KG1 (cell line): ENCODE results near the gene CRYBG1.
A peak's percentile ranks its signal among the peaks of the same experiment; 100 is the strongest.

Experiments
- DNase-seq: peaks from one replicate; lab custom pipeline; 2025; lab: John Stamatoyannopoulos, UW

CRYBG1 gene, protein sequence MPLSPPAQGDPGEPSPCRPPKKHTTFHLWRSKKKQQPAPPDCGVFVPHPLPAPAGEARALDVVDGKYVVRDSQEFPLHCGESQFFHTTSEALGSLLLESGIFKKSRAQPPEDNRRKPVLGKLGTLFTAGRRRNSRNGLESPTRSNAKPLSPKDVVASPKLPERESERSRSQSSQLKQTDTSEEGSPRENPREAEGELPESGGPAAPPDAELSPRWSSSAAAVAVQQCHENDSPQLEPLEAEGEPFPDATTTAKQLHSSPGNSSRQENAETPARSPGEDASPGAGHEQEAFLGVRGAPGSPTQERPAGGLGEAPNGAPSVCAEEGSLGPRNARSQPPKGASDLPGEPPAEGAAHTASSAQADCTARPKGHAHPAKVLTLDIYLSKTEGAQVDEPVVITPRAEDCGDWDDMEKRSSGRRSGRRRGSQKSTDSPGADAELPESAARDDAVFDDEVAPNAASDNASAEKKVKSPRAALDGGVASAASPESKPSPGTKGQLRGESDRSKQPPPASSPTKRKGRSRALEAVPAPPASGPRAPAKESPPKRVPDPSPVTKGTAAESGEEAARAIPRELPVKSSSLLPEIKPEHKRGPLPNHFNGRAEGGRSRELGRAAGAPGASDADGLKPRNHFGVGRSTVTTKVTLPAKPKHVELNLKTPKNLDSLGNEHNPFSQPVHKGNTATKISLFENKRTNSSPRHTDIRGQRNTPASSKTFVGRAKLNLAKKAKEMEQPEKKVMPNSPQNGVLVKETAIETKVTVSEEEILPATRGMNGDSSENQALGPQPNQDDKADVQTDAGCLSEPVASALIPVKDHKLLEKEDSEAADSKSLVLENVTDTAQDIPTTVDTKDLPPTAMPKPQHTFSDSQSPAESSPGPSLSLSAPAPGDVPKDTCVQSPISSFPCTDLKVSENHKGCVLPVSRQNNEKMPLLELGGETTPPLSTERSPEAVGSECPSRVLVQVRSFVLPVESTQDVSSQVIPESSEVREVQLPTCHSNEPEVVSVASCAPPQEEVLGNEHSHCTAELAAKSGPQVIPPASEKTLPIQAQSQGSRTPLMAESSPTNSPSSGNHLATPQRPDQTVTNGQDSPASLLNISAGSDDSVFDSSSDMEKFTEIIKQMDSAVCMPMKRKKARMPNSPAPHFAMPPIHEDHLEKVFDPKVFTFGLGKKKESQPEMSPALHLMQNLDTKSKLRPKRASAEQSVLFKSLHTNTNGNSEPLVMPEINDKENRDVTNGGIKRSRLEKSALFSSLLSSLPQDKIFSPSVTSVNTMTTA (N-terminal part only)

GRCh38 chr6:106360410-106360988, at the start of gene CRYBG1:
Gene CRYBG1 (plus strand): TSS chr6:106360717. CDS start chr6:106360909, 192 bp downstream.
- no peak for DNase-seq

DNA sequence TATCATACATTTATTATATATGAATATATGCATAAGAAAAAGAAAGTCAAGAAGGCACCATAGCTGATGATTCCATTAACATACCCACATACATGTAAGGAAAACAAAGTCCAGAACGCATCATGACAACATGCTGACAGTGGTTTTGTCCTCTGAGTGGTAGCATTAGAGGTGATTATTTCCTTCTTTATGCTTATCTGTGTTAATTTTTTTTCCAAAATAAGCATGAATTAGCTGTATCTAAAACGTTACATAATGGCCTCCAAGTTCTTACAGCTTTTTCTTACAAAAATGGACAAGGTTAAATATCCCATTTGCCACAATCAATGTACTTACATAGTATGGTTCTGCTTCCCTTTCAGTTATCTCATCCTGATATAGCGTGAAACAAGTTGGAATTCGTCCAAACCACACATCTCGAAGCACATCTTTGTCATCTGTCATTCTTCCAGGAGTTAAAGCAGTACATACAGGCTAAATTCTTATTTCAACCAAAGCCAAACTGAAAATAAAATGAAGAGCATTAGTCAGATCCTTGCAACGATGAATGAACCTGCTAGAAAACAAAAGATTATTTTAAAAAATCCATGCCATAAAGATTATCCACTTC, 44.6 kb upstream of the CRYBG1 start:
- no peak for DNase-seq

GRCh38 chr6:106316375-106316766, 44.1 kb upstream of the CRYBG1 start:
- DNase-seq: no peak

DNA sequence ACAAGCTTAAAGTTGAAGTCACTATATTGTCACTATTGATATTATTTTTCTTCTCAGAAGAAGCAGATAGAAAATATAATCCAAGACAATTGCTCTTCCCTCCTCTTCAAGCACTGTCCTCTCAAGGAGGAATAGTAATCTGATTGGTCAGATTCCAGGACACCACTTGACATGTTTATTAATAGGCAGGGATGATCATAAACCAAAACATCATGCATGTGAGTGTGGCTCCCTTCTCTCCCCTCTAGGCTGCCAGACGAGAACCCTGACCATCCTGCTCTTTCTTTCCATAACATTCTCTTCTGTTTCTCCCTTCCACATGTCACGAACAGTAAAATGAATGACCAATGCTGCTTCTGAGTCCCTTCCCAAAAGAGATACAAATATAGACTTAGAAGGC, 42.5 kb upstream of the CRYBG1 start:
- DNase-seq: no peak

- no peak for DNase-seq
Measured at GRCh38 chr6:106318851-106319250, 41.7 kb upstream of the CRYBG1 start.

DNA sequence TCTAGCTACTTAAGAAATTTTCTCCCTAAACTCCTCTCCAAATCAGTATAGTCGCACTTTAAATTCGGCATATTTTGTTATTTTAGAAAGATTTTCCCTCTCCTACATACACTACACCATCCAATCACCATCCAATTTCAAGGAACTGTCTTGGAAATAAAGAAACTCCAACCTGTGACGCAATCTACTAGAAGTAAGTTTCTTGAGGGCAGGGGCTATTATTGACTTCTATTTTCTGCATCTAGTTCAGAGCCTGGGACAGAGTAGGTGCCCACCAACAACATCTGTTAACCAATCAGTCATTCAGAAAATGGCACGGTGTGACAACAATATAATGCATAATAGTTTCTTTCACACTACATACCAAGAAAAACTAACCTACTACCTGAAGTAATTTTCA, 38.6 kb upstream of the CRYBG1 start:
- DNase-seq: no peak

- DNase-seq: peak; percentile 49
Measured at GRCh38 chr6:106324726-106325335, 35.7 kb upstream of the CRYBG1 start.

DNA sequence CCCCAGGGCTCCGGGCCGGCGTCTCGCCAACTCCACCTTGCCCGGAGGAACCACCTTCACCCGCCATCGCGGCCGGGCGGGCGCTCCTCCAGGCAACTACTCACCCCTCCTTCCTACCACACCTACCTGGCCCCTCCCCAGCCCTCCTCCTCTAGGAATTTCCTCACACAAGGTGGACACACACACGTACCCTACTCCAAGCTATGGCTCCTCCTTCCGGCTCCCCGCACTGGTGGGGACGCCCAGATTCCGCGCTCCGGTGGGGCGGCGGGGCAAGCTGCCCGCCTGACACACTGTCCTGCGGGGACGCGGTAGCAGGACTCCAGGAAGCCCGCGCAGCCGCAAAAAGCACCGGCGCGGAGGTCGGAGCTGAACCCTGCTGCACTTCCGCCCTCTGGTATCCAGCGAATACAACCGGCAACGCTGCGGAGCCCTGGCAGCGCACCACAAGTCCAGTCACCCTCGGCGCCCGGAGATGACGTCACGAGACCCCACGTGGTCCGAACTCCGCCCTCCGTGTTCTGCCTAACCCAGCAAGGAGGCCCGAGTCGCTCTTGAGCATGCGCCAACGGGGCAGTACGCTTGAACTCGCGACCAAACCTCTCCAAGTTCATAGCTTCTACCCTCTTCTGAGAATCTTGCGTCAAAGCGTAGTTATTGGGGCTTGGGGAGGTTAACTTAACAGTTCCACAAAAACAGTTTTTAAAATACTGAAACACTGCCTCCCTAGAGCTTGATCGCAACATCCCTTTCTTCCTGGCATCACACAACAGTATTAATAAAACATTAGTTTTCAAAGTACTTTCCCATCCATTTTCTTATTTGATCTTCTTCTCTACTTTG, 35.0 kb upstream of the CRYBG1 start, which contains the start of gene ATG5:
ATG5 (minus strand) TSS at position 425 of the 843 bp plus-strand sequence. CDS start 9,552 bp downstream, outside the sequence.
- DNase-seq: peak; percentile 97

GRCh38 chr6:106334646-106335448, 25.7 kb upstream of the CRYBG1 start:
- peak; percentile 13 for DNase-seq

DNA sequence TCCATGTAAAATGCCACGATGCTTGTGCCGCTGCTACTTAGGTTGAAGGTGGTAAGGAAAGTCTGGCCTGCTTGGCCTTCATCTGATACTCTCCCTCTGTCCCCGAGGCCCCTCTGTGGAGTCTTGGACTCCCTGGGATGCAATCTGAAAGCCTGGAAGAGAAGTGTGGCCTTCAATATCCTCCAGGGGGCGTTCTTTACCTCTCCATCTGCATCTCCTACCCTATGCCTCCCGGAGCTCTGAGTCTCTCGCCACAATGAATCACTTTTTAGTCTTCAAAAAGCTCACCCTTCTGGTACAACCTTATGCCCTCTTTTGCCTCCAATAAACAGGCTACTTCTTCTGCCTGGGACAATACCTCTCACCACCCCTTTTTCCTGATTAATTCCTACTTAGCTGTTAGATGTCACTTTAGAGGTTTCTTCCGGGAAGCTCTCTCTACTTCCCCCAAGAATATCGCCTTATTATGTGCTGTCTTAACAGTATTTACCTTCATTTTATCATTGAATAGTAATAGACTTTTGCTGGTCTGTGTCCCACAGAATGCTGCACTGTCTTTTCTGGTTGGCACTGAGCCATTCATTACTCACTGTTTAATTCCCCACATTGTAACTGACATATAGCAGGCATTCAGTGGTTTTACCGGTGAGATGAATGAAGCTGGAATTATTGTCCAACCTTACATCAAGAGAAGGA, 21.0 kb upstream of the CRYBG1 start:
- DNase-seq: no peak

GRCh38 chr6:106347219-106347618, 13.3 kb upstream of the CRYBG1 start:
- no peak for DNase-seq

DNA sequence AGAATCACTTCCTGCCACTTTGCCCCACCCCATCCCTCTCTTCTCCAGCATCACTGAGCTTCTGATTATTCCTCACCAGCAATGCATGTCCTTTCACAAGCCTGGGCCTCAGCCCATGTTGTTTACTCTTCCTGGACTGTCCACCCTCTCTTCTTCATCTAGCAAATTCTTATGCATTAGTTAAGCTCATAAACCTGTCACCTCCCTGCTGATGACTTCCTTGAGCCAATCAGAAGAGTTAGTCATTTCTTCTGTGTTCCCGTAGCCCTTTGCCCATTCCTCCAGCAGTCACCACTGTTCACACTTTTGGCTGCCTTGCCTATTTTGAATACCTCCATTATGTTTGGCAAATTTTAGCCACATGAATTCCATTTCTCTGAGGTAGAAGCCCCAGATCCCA, 4.1 kb upstream of the CRYBG1 start:
- no peak for DNase-seq

DNA sequence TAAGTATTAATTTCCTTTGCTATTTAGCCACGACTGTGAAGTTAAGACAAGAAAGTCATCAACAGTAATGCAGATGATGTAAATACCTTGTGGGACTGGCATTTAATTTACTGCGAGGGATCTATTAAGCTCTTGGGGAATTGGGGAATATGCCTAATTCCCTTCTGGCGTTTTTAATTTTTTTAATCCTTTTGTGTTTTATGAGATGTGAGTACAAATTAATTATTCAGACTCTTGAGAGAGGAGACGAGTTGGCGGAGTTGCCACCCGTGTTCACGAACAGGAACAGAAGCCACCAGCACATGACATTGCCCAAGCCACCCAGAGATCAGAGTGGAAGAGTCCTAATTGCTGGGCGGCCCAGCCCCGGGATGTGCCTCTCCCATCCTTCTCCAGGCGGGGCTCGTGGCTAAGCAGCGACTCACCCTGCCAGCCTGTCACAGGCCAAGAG, 533 bp upstream of the CRYBG1 start:
- no peak for DNase-seq

- no peak for DNase-seq
Measured at GRCh38 chr6:106360989-106361430, 493 bp downstream of the CRYBG1 start.

DNA sequence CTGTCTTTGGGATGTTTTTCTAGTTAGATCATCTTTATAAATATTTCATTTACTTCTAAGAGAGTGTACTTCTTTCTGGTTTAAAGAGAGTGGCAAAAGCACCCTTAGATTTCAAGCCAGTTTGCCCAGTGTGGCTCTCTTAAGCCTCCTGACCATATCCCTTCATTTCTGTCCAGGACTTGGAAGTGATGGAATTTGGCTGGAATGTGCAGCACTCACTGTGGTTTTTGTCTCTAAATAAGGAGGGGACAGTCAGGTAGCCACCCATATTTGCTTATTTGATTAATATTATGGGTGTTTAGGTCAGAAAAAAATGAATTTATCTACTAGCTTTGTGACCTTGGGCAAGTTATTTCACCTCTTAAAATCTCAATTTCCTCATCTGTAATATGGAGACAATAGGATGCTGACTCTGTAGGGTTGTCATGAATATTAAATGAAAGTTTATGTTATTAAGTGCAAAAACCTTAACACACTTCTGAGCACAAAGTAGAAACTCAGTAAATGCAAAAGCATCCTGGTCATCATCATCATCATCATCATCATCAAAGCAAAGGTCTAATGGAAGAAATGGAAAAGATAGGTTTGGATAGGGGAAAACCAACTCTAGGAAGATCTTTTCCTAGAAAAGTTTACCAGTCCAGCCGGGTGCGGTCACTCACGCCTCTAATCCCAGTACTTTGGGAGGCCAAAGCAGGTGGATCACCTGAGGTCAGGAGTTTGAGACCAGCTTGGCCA, 3.1 kb downstream of the CRYBG1 start:
- no peak for DNase-seq

DNA sequence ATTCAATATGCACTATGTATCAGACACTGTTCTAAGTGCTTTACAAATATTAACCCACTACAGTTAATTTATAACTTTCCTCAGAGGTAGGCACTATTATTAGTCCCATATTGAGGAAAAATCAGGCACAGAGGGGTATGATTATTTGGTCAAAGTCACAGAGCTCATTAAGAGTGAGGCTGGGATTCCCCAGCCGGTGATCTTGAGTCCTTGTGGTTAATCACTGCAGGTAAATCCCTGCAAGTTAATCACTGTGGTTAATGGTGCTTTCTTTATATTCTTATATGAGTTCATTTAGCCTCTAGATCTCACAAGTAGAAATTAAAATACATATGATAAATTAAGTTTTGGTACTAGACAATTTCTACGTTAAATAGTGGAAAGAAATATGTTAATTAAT, 9.2 kb downstream of the CRYBG1 start:
- DNase-seq: no peak

DNA sequence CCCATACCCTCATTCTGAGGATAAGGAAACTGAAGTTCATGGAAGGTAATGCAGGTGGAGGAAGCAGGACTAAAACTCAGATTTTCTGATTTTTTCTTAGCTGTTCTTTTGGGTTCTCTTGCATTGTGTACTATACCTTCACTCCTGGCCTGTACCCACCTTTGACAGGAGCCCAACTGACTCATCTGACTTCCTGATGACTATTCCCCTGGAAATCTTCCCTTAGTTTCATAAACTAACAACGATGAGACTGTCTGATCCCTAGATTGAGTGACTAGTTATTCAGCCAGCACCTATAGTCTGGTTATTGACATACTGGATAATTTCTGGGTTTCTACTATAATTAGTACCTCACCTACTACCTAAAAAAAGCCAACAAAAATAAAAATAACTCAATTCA, 10.1 kb downstream of the CRYBG1 start:
- no peak for DNase-seq
